ENCODE data around the gene NOX5. TPM values are rescaled to one million over a fixed set of nuclear protein-coding genes. Genes with fewer than 3 reads are reported as not detected.
A peak's percentile ranks its signal among the peaks of the same experiment; 100 is the strongest.

The NOX5 gene
- total RNA-seq, 1 donor from 2014 or later, result not detected

DNA sequence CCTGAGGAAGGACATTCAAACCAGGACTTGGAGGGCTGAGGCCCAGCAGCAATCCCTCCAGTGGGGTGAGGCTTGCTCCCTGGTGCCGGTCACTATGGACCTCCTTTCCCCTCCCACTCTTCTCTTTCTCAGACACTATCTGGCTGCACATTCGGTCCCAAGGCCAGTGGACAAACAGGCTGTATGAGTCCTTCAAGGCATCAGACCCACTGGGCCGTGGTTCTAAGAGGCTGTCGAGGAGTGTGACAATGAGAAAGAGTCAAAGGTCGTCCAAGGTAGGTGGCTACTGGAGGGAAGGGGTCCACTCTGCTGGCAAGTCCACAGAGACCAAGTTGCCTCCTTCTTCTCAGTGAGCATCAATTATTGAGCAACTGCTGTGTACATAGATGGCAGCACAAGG is 28.0 kb downstream of the NOX5 start:
- TF ChIP-seq, protein P1, sequence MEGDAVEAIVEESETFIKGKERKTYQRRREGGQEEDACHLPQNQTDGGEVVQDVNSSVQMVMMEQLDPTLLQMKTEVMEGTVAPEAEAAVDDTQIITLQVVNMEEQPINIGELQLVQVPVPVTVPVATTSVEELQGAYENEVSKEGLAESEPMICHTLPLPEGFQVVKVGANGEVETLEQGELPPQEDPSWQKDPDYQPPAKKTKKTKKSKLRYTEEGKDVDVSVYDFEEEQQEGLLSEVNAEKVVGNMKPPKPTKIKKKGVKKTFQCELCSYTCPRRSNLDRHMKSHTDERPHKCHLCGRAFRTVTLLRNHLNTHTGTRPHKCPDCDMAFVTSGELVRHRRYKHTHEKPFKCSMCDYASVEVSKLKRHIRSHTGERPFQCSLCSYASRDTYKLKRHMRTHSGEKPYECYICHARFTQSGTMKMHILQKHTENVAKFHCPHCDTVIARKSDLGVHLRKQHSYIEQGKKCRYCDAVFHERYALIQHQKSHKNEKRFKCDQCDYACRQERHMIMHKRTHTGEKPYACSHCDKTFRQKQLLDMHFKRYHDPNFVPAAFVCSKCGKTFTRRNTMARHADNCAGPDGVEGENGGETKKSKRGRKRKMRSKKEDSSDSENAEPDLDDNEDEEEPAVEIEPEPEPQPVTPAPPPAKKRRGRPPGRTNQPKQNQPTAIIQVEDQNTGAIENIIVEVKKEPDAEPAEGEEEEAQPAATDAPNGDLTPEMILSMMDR (conservative IDR thresholded peaks at IDR 0.05), result no peak
- Mint-ChIP-seq H3K9me3 (no peaks in the 10 kb centered on the region), H3K4me3 (no peak overlapping the region), H3K27me3 (ENCODE audit: low read depth) (no peaks in the 10 kb centered on the region), H3K36me3 (ENCODE audit: low read depth) (no peaks in the 10 kb centered on the region), H3K27ac (ENCODE audit: unreplicated experiment) (no peak overlapping the region), H3K4me1 (peaks cover 8% of the 10 kb centered on the region)
- DNase-seq (ENCODE audit: low read depth, low spot score), result no peak

DNA sequence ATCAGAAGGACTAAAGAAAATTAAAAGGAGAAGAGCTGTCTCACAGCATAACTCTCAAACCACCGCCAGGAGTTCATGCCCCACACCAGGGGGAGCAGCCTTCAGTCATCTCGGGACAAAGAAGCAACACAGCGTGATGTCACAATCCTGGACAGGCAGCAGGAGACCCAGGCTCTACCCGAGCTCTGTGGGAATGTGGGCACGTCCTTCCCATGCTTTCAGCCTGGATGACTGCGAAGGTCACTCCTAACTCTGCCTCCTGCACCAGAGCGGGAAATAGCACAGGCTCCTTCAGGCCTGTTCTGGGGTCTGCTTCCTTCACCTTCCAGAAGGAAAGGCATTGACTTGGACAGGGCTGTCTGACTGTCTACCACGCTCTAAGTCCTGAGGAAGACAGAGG is 31.3 kb downstream of the NOX5 start:
- TF ChIP-seq, protein P1 (conservative IDR thresholded peaks at IDR 0.05), result no peak
- peak; percentile 35 for DNase-seq (ENCODE audit: low read depth, low spot score)
- H3K27ac Mint-ChIP-seq (ENCODE audit: unreplicated experiment), result peak overlapping the region; percentile 29
- peaks cover 8% of the 10 kb centered on the region for H3K4me1 Mint-ChIP-seq
- no peaks in the 10 kb centered on the region for H3K9me3 Mint-ChIP-seq
- no peaks in the 10 kb centered on the region for H3K27me3 Mint-ChIP-seq (ENCODE audit: low read depth)
- H3K4me3 Mint-ChIP-seq, result no peak overlapping the region
- no peaks in the 10 kb centered on the region for H3K36me3 Mint-ChIP-seq (ENCODE audit: low read depth)

GRCh38 chr15:69046781-69047180 is 32.3 kb downstream of the NOX5 start:
- Mint-ChIP-seq H3K4me3 (no peak overlapping the region), H3K27ac (ENCODE audit: unreplicated experiment) (no peak overlapping the region), H3K9me3 (no peaks in the 10 kb centered on the region), H3K4me1 (peaks cover 8% of the 10 kb centered on the region), H3K27me3 (ENCODE audit: low read depth) (no peaks in the 10 kb centered on the region), H3K36me3 (ENCODE audit: low read depth) (no peaks in the 10 kb centered on the region)
- TF ChIP-seq, protein P1 (conservative IDR thresholded peaks at IDR 0.05), result no peak
- no peak for DNase-seq (ENCODE audit: low read depth, low spot score)

DNA sequence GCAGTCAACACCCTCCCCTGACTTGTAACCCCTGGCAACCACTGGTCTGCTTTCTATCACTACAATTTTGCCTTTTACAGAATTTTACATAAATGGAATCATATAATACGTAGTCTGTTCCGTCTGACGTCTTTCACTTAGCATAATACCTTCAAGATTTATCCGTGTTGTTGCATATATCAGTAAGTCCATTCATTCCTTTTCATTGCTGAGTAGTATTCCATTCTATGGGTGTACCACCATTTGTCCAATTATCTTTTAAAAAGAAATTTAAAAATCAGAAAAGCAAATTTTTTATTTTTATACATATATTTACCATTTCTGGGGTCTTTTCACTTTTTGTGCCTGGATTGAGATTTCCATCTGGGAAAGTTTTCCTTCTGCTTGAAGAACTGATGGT is 35.5 kb downstream of the NOX5 start:
- no peak for DNase-seq (ENCODE audit: low read depth, low spot score)
- TF ChIP-seq, protein P1 (conservative IDR thresholded peaks at IDR 0.05), result no peak
- Mint-ChIP-seq H3K36me3 (ENCODE audit: low read depth) (no peaks in the 10 kb centered on the region), H3K9me3 (no peaks in the 10 kb centered on the region), H3K4me1 (peaks cover 8% of the 10 kb centered on the region), H3K27me3 (ENCODE audit: low read depth) (no peaks in the 10 kb centered on the region), H3K27ac (ENCODE audit: unreplicated experiment) (no peak overlapping the region), H3K4me3 (no peak overlapping the region)

GRCh38 chr15:69055251-69055650 is 40.8 kb downstream of the NOX5 start:
- H3K4me3 Mint-ChIP-seq, result no peak overlapping the region
- no peaks in the 10 kb centered on the region for H3K36me3 Mint-ChIP-seq (ENCODE audit: low read depth)
- H3K9me3 Mint-ChIP-seq, result no peaks in the 10 kb centered on the region
- no peak for DNase-seq (ENCODE audit: low read depth, low spot score)
- peaks cover 8% of the 10 kb centered on the region for H3K4me1 Mint-ChIP-seq
- H3K27ac Mint-ChIP-seq (ENCODE audit: unreplicated experiment), result no peak overlapping the region
- TF ChIP-seq, protein P1 (conservative IDR thresholded peaks at IDR 0.05), result no peak
- peaks cover 27% of the 10 kb centered on the region for H3K27me3 Mint-ChIP-seq (ENCODE audit: low read depth)

DNA sequence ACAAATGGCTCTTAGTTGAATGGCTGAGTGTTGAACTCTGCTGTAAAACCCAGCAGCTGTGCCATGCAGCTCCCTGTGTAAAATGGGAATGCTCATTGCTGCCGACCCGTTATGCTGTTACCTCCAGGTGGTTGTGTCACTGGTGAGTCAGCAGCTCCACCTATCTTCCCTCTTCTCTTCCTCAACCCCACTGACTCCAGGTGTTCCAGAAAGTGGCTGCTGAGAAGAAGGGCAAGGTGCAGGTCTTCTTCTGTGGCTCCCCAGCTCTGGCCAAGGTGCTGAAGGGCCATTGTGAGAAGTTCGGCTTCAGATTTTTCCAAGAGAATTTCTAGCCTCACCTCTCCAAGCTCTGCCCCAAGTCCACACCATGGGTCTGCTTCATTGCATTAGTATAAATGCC is 41.9 kb downstream of the NOX5 start:
- Mint-ChIP-seq H3K4me3 (no peak overlapping the region), H3K27ac (ENCODE audit: unreplicated experiment) (no peak overlapping the region), H3K4me1 (peaks cover 8% of the 10 kb centered on the region), H3K36me3 (ENCODE audit: low read depth) (no peaks in the 10 kb centered on the region), H3K9me3 (no peaks in the 10 kb centered on the region), H3K27me3 (ENCODE audit: low read depth) (peaks cover 27% of the 10 kb centered on the region)
- DNase-seq (ENCODE audit: low read depth, low spot score), result no peak
- TF ChIP-seq, protein P1 (conservative IDR thresholded peaks at IDR 0.05), result no peak

Data from neural crest cell (in vitro differentiated cells).